Astrocyte (in vitro differentiated cells and primary cell): ENCODE results near the gene CDH13. TPM values are rescaled to one million over a fixed set of nuclear protein-coding genes. Genes with fewer than 3 reads are reported as not detected.

Source experiments
- DNase-seq: peaks from one replicate; pipeline ENCODE4 v3.0.0-alpha.2; 2010; ENCODE audit warnings: low read depth
- FAIRE-seq: peaks from 2 replicates; lab custom pipeline; 2011; peaks lifted over from hg19 to GRCh38; lab: Jason Lieb, UNC
- H2AFZ ChIP-seq: 2 replicates; pipeline ENCODE4 v1.6.0; 2012; ENCODE audit warnings: low read depth, low read length, inconsistent platforms
- H3K27ac ChIP-seq: 2 replicates; pipeline ENCODE4 v1.5.1; 2011; ENCODE audit warnings: low read depth, low read length, inconsistent platforms
- H3K27me3 ChIP-seq: 2 replicates; pipeline ENCODE4 v1.6.0; 2011; ENCODE audit warnings: low read length, inconsistent platforms; ENCODE audit not compliant: insufficient read depth
- H3K36me3 ChIP-seq: 2 replicates; pipeline ENCODE4 v1.5.1; 2011; ENCODE audit warnings: low read length, inconsistent platforms; ENCODE audit not compliant: insufficient read depth
- H3K4me1 ChIP-seq: 2 replicates; pipeline ENCODE4 v1.5.1; 2011; ENCODE audit warnings: low read length, inconsistent platforms; ENCODE audit not compliant: insufficient read depth
- H3K4me2 ChIP-seq: 2 replicates; pipeline ENCODE4 v1.6.0; 2012; ENCODE audit warnings: low read length, inconsistent platforms
- H3K4me3 ChIP-seq: 2 replicates; pipeline ENCODE4 v1.5.1; 2011; ENCODE audit warnings: low read depth, mild to moderate bottlenecking, low read length, inconsistent platforms; ENCODE audit not compliant: insufficient read depth
- H3K79me2 ChIP-seq: 2 replicates; pipeline ENCODE4 v1.6.0; 2012; ENCODE audit warnings: mild to moderate bottlenecking, low read length, inconsistent platforms; ENCODE audit not compliant: insufficient read depth
- H3K9ac ChIP-seq: 2 replicates; pipeline ENCODE4 v1.6.0; 2012; ENCODE audit warnings: mild to moderate bottlenecking, low read length, inconsistent platforms
- H3K9me3 ChIP-seq: 2 replicates; pipeline ENCODE4 v1.5.1; 2012; ENCODE audit warnings: low read depth, mild to moderate bottlenecking, low read length, inconsistent platforms; ENCODE audit not compliant: insufficient read depth
- H4K20me1 ChIP-seq: 2 replicates; pipeline ENCODE4 v1.6.0; 2012; ENCODE audit warnings: low read length, inconsistent platforms; ENCODE audit not compliant: insufficient read depth
- H3K27ac Mint-ChIP-seq: one replicate; pipeline ENCODE4 v1.8.0; 2021; ENCODE audit warnings: mild to moderate bottlenecking, mixed read lengths; ENCODE audit not compliant: unreplicated experiment
- H3K27me3 Mint-ChIP-seq: one replicate; pipeline ENCODE4 v1.8.0; 2021; ENCODE audit warnings: low read depth, mixed read lengths; ENCODE audit not compliant: unreplicated experiment
- H3K36me3 Mint-ChIP-seq: one replicate; pipeline ENCODE4 v1.8.0; 2021; ENCODE audit warnings: low read depth, mixed read lengths; ENCODE audit not compliant: unreplicated experiment
- H3K4me1 Mint-ChIP-seq: one replicate; pipeline ENCODE4 v1.8.0; 2021; ENCODE audit warnings: low read depth, mixed read lengths; ENCODE audit not compliant: unreplicated experiment
- H3K4me3 Mint-ChIP-seq: one replicate; pipeline ENCODE4 v1.8.0; 2021; ENCODE audit warnings: mild to moderate bottlenecking, moderate library complexity, mixed read lengths; ENCODE audit not compliant: unreplicated experiment
- H3K9me3 Mint-ChIP-seq: one replicate; pipeline ENCODE4 v1.8.0; 2021; ENCODE audit warnings: mild to moderate bottlenecking, mixed read lengths; ENCODE audit not compliant: unreplicated experiment
- EZH2 ChIP-seq: IDR thresholded peaks from 2 replicates; pipeline ENCODE4 v1.6.1; 2012; ENCODE audit warnings: mild to moderate bottlenecking, low read length, inconsistent platforms; ENCODE audit not compliant: insufficient read depth
- total RNA-seq: library from RNA; stranded (reverse); gene quantifications from 2 replicates; pipeline ENCODE4 v1.2.1, GENCODE V29; 2021
- TF ChIP-seq, protein P1 (sequence below): IDR thresholded peaks from 2 replicates; pipeline ENCODE4 v1.5.1; 2011; ENCODE audit warnings: low read depth, mild to moderate bottlenecking, inconsistent platforms, low read length, moderate library complexity; ENCODE audit not compliant: insufficient read depth

Gene CDH13
- total RNA-seq, 1 donor from 2014 or later: 41.7 TPM

DNA sequence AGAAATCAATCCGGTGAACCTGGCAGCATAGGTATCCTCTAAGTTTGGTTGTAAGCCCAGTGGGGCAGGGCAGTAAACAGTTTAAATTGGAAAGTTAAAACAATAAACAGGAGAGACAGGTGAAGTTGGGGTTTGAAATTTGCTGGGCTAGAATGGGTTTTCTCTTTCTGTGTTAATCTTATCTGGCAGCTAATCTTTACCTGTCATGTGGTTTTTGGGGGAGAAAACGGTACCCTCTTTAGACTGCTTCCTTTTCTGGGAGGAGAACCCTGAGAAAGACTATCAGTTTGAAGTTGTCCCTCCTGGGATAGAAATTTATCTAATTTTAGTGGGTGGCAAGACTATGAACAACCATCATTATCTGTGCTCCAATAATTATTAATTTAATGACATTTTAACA lies 24.0 kb downstream of the CDH13 start:
- DNase-seq (no peak), FAIRE-seq (no peak)
- Histone ChIP-seq H3K27ac (no peak overlapping the region), H2AFZ (no peak overlapping the region), H3K9ac (no peak overlapping the region), H3K4me2 (no peak overlapping the region), H3K4me1 (peaks cover 37% of the 10 kb centered on the region), H3K36me3 (no peaks in the 10 kb centered on the region), H4K20me1 (no peaks in the 10 kb centered on the region), H3K9me3 (no peaks in the 10 kb centered on the region), H3K79me2 (peaks cover 73% of the 10 kb centered on the region), H3K27me3 (no peaks in the 10 kb centered on the region), H3K4me3 (no peak overlapping the region)
- Mint-ChIP-seq H3K4me3 (no peak overlapping the region), H3K9me3 (no peaks in the 10 kb centered on the region), H3K27ac (no peak overlapping the region), H3K4me1 (peaks cover 40% of the 10 kb centered on the region), H3K36me3 (no peaks in the 10 kb centered on the region), H3K27me3 (no peaks in the 10 kb centered on the region)
- TF ChIP-seq, protein P1, sequence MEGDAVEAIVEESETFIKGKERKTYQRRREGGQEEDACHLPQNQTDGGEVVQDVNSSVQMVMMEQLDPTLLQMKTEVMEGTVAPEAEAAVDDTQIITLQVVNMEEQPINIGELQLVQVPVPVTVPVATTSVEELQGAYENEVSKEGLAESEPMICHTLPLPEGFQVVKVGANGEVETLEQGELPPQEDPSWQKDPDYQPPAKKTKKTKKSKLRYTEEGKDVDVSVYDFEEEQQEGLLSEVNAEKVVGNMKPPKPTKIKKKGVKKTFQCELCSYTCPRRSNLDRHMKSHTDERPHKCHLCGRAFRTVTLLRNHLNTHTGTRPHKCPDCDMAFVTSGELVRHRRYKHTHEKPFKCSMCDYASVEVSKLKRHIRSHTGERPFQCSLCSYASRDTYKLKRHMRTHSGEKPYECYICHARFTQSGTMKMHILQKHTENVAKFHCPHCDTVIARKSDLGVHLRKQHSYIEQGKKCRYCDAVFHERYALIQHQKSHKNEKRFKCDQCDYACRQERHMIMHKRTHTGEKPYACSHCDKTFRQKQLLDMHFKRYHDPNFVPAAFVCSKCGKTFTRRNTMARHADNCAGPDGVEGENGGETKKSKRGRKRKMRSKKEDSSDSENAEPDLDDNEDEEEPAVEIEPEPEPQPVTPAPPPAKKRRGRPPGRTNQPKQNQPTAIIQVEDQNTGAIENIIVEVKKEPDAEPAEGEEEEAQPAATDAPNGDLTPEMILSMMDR: no peak
- no peak for TF ChIP-seq EZH2

- Mint-ChIP-seq H3K27ac (peak overlapping the region; percentile 37), H3K4me3 (no peak overlapping the region), H3K9me3 (no peaks in the 10 kb centered on the region), H3K4me1 (peaks cover 52% of the 10 kb centered on the region), H3K27me3 (no peaks in the 10 kb centered on the region), H3K36me3 (no peaks in the 10 kb centered on the region)
- DNase-seq: no peak
- no peaks in the 10 kb centered on the region for H3K9me3 ChIP-seq
- no peaks in the 10 kb centered on the region for H3K27me3 ChIP-seq
- no peak for FAIRE-seq
- H3K4me3 ChIP-seq: no peak overlapping the region
- no peak overlapping the region for H3K9ac ChIP-seq
- no peak overlapping the region for H3K4me2 ChIP-seq
- no peak overlapping the region for H2AFZ ChIP-seq
- no peaks in the 10 kb centered on the region for H4K20me1 ChIP-seq
- no peaks in the 10 kb centered on the region for H3K36me3 ChIP-seq
- no peak for TF ChIP-seq EZH2
- TF ChIP-seq, protein P1: no peak
- H3K4me1 ChIP-seq: peaks cover 42% of the 10 kb centered on the region
- no peak overlapping the region for H3K27ac ChIP-seq
- peaks cover 72% of the 10 kb centered on the region for H3K79me2 ChIP-seq
Observed at GRCh38 chr16:82651921-82652601, 25.3 kb downstream of the CDH13 start.

GRCh38 chr16:82652826-82653225 lies 26.1 kb downstream of the CDH13 start:
- no peaks in the 10 kb centered on the region for H4K20me1 ChIP-seq
- H3K4me1 Mint-ChIP-seq: peaks cover 59% of the 10 kb centered on the region
- H3K9me3 ChIP-seq: no peaks in the 10 kb centered on the region
- H3K9ac ChIP-seq: peak overlapping the region; percentile 79
- H3K27ac Mint-ChIP-seq: peak overlapping the region; percentile 96
- no peaks in the 10 kb centered on the region for H3K9me3 Mint-ChIP-seq
- H3K4me1 ChIP-seq: peaks cover 42% of the 10 kb centered on the region
- H3K4me3 ChIP-seq: no peak overlapping the region
- H2AFZ ChIP-seq: no peak overlapping the region
- no peak overlapping the region for H3K4me2 ChIP-seq
- TF ChIP-seq, protein P1: no peak
- TF ChIP-seq EZH2: no peak
- H3K36me3 ChIP-seq: no peaks in the 10 kb centered on the region
- H3K27me3 Mint-ChIP-seq: no peaks in the 10 kb centered on the region
- no peaks in the 10 kb centered on the region for H3K27me3 ChIP-seq
- H3K4me3 Mint-ChIP-seq: peak overlapping the region; percentile 29
- no peaks in the 10 kb centered on the region for H3K36me3 Mint-ChIP-seq
- DNase-seq (no peak), FAIRE-seq (no peak)
- peaks cover 69% of the 10 kb centered on the region for H3K79me2 ChIP-seq
- peak overlapping the region; percentile 93 for H3K27ac ChIP-seq
